Measurements from ENCODE around the gene FRAS1. TPM values are rescaled to one million over a fixed set of nuclear protein-coding genes. Genes with fewer than 3 reads are reported as not detected.
"Not testable (repeated sequence)": the region's sequence is repeated elsewhere in the genome, so short reads cannot be mapped to it uniquely, and the experiment has no call there.

FRAS1 gene
- total RNA-seq, 1 experiment from 2014 or later: 13.1 TPM

GRCh38 chr4:78171482-78171881 lies 114.4 kb downstream of the FRAS1 start:
- H3K27me3 ChIP-seq (ENCODE audit: insufficient read depth, low read depth): no peaks in the 10 kb centered on the region
- no peaks in the 10 kb centered on the region for H4K20me1 ChIP-seq (ENCODE audit: insufficient read depth)
- H3K79me2 ChIP-seq (ENCODE audit: low read depth): no peaks in the 10 kb centered on the region
- peaks cover 15% of the 10 kb centered on the region for H3K4me1 ChIP-seq (replicated peaks; ENCODE audit: insufficient read depth)
- no peak overlapping the region for H3K4me2 ChIP-seq
- no TSS peak for BruUV-seq (replicated peaks)
- TF ChIP-seq CTCF (conservative IDR thresholded peaks at IDR 0.05) (no peak), EZH2 (IDR thresholded peaks at IDR 0.05; ENCODE audit: low read depth) (no peak)
- H3K4me3 ChIP-seq: no peak overlapping the region
- no peaks in the 10 kb centered on the region for H3K9me2 ChIP-seq (ENCODE audit: insufficient read depth)
- no peak overlapping the region for H3K27ac ChIP-seq
- DNase-seq: no peak
- ChIA-PET POLR2A (ENCODE audit: unreplicated experiment) (no interaction called here), CTCF (interaction anchor here (0.6 kb wide), 1 partner anchor 112 kb away, joined by 7 read pairs; no protein-coding TSS in a partner anchor)
- no peaks in the 10 kb centered on the region for H3K9me3 ChIP-seq (ENCODE audit: insufficient read depth, low read depth)
- H3F3A ChIP-seq (ENCODE audit: insufficient read depth, low read depth): peaks cover 9% of the 10 kb centered on the region; the same call in 1 of the 2 replicates
- intact Hi-C loops (cut with micrococcal nuclease; ENCODE audit: unreplicated experiment): loop anchor here (10.0 kb wide), 1 partner anchor 393 kb away; no protein-coding TSS in a partner anchor
- no peaks in the 10 kb centered on the region for H3K36me3 ChIP-seq (ENCODE audit: low read depth)
- no peak overlapping the region for H2AFZ ChIP-seq

- Histone ChIP-seq H3K9me2 (ENCODE audit: insufficient read depth) (no peaks in the 10 kb centered on the region), H3K36me3 (ENCODE audit: low read depth) (no peaks in the 10 kb centered on the region), H3K4me3 (no peak overlapping the region), H2AFZ (no peak overlapping the region), H3K4me2 (no peak overlapping the region), H3F3A (ENCODE audit: insufficient read depth, low read depth) (peaks cover 15% of the 10 kb centered on the region; the same call in 1 of the 2 replicates), H4K20me1 (ENCODE audit: insufficient read depth) (no peaks in the 10 kb centered on the region), H3K9me3 (ENCODE audit: insufficient read depth, low read depth) (no peaks in the 10 kb centered on the region), H3K27ac (no peak overlapping the region), H3K4me1 (replicated peaks; ENCODE audit: insufficient read depth) (peaks cover 26% of the 10 kb centered on the region), H3K27me3 (ENCODE audit: insufficient read depth, low read depth) (no peaks in the 10 kb centered on the region), H3K79me2 (ENCODE audit: low read depth) (no peaks in the 10 kb centered on the region)
- CTCF ChIA-PET: no interaction called here
- DNase-seq: no peak
- POLR2A ChIA-PET (ENCODE audit: unreplicated experiment): no interaction called here
- intact Hi-C loops (cut with micrococcal nuclease; ENCODE audit: unreplicated experiment): loop anchor here (10.0 kb wide), 1 partner anchor 390 kb away; no protein-coding TSS in a partner anchor
- no TSS peak for BruUV-seq (replicated peaks)
- no peak for TF ChIP-seq EZH2 (IDR thresholded peaks at IDR 0.05; ENCODE audit: low read depth)
- no peak for TF ChIP-seq CTCF (conservative IDR thresholded peaks at IDR 0.05)
These were observed 117.8 kb downstream of the FRAS1 start for GRCh38 chr4:78174891-78175290.

- intact Hi-C loops (cut with micrococcal nuclease; ENCODE audit: unreplicated experiment): loop anchor here (1.0 to 10.0 kb wide), 2 partner anchors 114 to 386 kb away; no protein-coding TSS in a partner anchor
These were observed 122.1 kb downstream of the FRAS1 start for GRCh38 chr4:78179196-78179595.

GRCh38 chr4:78181681-78182234 lies 124.6 kb downstream of the FRAS1 start:
- H3K4me3 ChIP-seq; H3K9me2 ChIP-seq (ENCODE audit: insufficient read depth); H3K27me3 ChIP-seq (ENCODE audit: insufficient read depth, low read depth); H3K79me2 ChIP-seq (ENCODE audit: low read depth); CTCF ChIA-PET; H3F3A ChIP-seq (ENCODE audit: insufficient read depth, low read depth); H3K4me1 ChIP-seq (replicated peaks; ENCODE audit: insufficient read depth); H4K20me1 ChIP-seq (ENCODE audit: insufficient read depth); H2AFZ ChIP-seq; BruUV-seq (replicated peaks); H3K4me2 ChIP-seq; intact Hi-C loops (cut with micrococcal nuclease; ENCODE audit: unreplicated experiment); DNase-seq; POLR2A ChIA-PET (ENCODE audit: unreplicated experiment); H3K36me3 ChIP-seq (ENCODE audit: low read depth); H3K9me3 ChIP-seq (ENCODE audit: insufficient read depth, low read depth); H3K27ac ChIP-seq: not testable (repeated sequence)

More at GRCh38 chr4:78179196-78179595, 122.1 kb downstream of the FRAS1 start:
- Histone ChIP-seq H3K36me3 (ENCODE audit: low read depth) (no peaks in the 10 kb centered on the region), H3K79me2 (ENCODE audit: low read depth) (no peaks in the 10 kb centered on the region), H3K27me3 (ENCODE audit: insufficient read depth, low read depth) (no peaks in the 10 kb centered on the region), H3K27ac (no peak overlapping the region), H3K4me2 (no peak overlapping the region), H2AFZ (no peak overlapping the region), H3F3A (ENCODE audit: insufficient read depth, low read depth) (peaks cover 15% of the 10 kb centered on the region; the same call in 1 of the 2 replicates), H3K9me2 (ENCODE audit: insufficient read depth) (no peaks in the 10 kb centered on the region), H3K4me3 (no peak overlapping the region), H4K20me1 (ENCODE audit: insufficient read depth) (no peaks in the 10 kb centered on the region), H3K9me3 (ENCODE audit: insufficient read depth, low read depth) (no peaks in the 10 kb centered on the region), H3K4me1 (replicated peaks; ENCODE audit: insufficient read depth) (peaks cover 26% of the 10 kb centered on the region)
- POLR2A ChIA-PET (ENCODE audit: unreplicated experiment): interaction anchor here (0.7 kb wide), 1 partner anchor 821 kb away, joined by 3 read pairs; no protein-coding TSS in a partner anchor
- DNase-seq: peak in 1 of 2 experiments; percentile 12
- CTCF ChIA-PET: no interaction called here
- BruUV-seq (replicated peaks): no TSS peak
- TF ChIP-seq EZH2 (IDR thresholded peaks at IDR 0.05; ENCODE audit: low read depth): no peak
- no peak for TF ChIP-seq CTCF (conservative IDR thresholded peaks at IDR 0.05)
